Thoracic aorta (tissue), 2 donors: ENCODE measurements around the gene SGMS2. TPM values are rescaled to one million over a fixed set of nuclear protein-coding genes. Genes with fewer than 3 reads are reported as not detected.

Source experiments
- ATAC-seq: fragments of 150-250 bp; one replicate; pipeline ENCODE4 v1.8.0; 2017; ENCODE audit warnings: low read depth; ENCODE audit not compliant: insufficient number of reproducible peaks, low FRiP score
- DNase-seq: peaks from one replicate; pipeline ENCODE4 v3.0.0-alpha.2; 2020; ENCODE audit warnings: low spot score
- H3K27ac ChIP-seq, 2 donors: fragments of 200-600 bp; sonication (generic); 1 replicate in 1 of 2; 2 replicates in 1 of 2; pipeline ENCODE4 v1.5.1; 2016; ENCODE audit warnings: mild to moderate bottlenecking in 2 of 2, moderate library complexity in 2 of 2
- H3K27me3 ChIP-seq: fragments of 200-600 bp; sonication (generic); replicated peaks from 2 replicates; pipeline ENCODE4 v1.6.0; 2016; ENCODE audit warnings: mild to moderate bottlenecking; ENCODE audit not compliant: insufficient read depth
- H3K36me3 ChIP-seq: fragments of 200-600 bp; sonication (generic); one replicate; pipeline ENCODE4 v1.5.1; 2016
- H3K4me1 ChIP-seq, 2 donors: fragments of 200-600 bp; sonication (generic); 1 replicate in 1 of 2; 2 replicates in 1 of 2; pipeline versions ENCODE4 v1.5.1 to v1.6.0; 2016; ENCODE audit warnings: low read depth in 2 of 2, mild to moderate bottlenecking in 1 of 2; ENCODE audit not compliant: control insufficient read depth in 1 of 2
- H3K4me3 ChIP-seq: fragments of 200-600 bp; sonication (generic); 2 replicates; pipeline ENCODE4 v1.5.1; 2016; ENCODE audit warnings: mild to moderate bottlenecking
- H3K9me3 ChIP-seq: fragments of 200-600 bp; sonication (generic); 2 replicates; pipeline ENCODE4 v1.5.1; 2016
- CTCF ChIP-seq: fragments of 200-600 bp; sonication (generic); IDR thresholded peaks from one replicate; pipeline ENCODE4 v1.5.1; 2019; ENCODE audit warnings: antibody characterized with exemption
- total RNA-seq, 2 donors: library from RNA; depleted of rRNA; stranded (reverse); fragments of >200 nt; gene quantifications; one replicate each; pipeline versions ENCODE4 v1.1.0 to v1.2.3, GENCODE V29; 2016

SGMS2 gene
- total RNA-seq, 2 donors from 2014 or later: 119 to 231 TPM

GRCh38 chr4:107804956-107805355 is 19.8 kb upstream of the SGMS2 start:
- no peak for TF ChIP-seq CTCF
- H3K4me1 ChIP-seq: no peaks in the 10 kb centered on the region
- no peaks in the 10 kb centered on the region for H3K9me3 ChIP-seq
- no peak overlapping the region for H3K27ac ChIP-seq
- DNase-seq (no peak), ATAC-seq (no peak)
- no peak overlapping the region for H3K4me3 ChIP-seq
- H3K27me3 ChIP-seq: no peaks in the 10 kb centered on the region
- H3K36me3 ChIP-seq: no peaks in the 10 kb centered on the region

DNA sequence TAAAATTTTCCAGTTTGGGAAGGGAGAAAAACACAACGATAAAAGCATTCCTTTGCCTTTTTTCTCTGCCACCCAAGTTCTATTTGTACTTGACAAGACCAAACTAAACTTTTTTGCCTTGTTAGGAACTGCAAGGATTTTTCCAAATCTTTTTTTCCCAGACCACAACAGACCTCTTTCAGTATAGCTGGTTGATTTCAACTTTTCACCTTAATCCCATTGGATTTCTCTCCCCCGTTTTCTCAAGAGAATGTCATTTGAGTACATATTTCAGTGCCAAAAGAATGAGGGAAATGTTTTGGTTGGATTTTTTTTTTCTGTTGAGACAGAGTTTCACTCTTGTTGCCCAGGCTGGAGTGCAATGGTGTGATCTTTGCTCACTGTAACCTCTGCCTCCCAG is 18.5 kb upstream of the SGMS2 start:
- ATAC-seq: no peak
- Histone ChIP-seq H3K4me1 (no peaks in the 10 kb centered on the region), H3K4me3 (no peak overlapping the region), H3K27ac (no peak overlapping the region), H3K9me3 (no peaks in the 10 kb centered on the region), H3K27me3 (no peaks in the 10 kb centered on the region), H3K36me3 (no peaks in the 10 kb centered on the region)
- no peak for DNase-seq
- no peak for TF ChIP-seq CTCF

DNA sequence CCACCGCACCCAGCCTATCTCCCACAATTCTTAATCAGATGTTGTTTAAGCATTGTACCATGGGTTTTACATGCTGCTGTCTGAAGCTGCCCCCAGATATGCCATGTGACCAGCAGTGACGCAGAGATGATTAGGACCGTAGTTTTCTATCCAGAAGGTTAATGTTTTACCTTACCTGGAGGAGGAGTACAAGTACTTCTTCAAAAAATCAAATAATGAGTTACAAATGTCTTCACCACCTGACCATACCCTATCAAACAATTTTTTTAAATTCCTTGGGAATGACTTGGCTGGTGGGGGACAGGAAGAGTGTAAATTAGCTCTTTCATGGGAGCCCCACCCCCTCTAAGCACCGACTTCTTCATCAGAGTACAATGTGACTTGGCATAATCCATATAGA is 16.2 kb upstream of the SGMS2 start:
- ATAC-seq (no peak), DNase-seq (no peak)
- Histone ChIP-seq H3K27ac (no peak overlapping the region), H3K27me3 (no peaks in the 10 kb centered on the region), H3K4me3 (no peak overlapping the region), H3K4me1 (no peaks in the 10 kb centered on the region), H3K9me3 (no peaks in the 10 kb centered on the region), H3K36me3 (no peaks in the 10 kb centered on the region)
- TF ChIP-seq CTCF: no peak

DNA sequence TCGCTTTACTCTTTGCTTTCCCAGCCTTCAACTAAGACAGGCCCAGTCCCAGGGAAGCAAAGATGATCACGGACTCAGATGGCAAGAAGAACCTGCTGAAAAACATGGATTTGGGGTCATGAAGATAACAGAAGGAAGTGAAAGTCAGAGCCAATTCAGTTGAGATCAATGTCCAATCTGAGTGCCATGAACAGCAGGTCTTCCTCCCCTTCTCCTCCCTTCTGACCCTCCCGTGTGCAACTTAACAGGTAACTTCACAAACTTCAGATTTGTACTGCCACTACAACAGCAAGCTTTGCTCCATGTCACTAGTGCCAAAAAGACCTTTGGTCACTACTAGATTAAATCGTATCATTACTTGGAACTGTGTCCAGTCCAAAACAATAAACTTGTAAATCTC is 15.5 kb upstream of the SGMS2 start:
- DNase-seq: no peak
- Histone ChIP-seq H3K9me3 (no peaks in the 10 kb centered on the region), H3K36me3 (no peaks in the 10 kb centered on the region), H3K4me3 (no peak overlapping the region), H3K4me1 (no peaks in the 10 kb centered on the region), H3K27me3 (no peaks in the 10 kb centered on the region), H3K27ac (no peak overlapping the region)
- TF ChIP-seq CTCF: no peak
- no peak for ATAC-seq

GRCh38 chr4:107814758-107815157 is 10.0 kb upstream of the SGMS2 start:
- no peaks in the 10 kb centered on the region for H3K27me3 ChIP-seq
- ATAC-seq: no peak

More at GRCh38 chr4:107814758-107815157, 10.0 kb upstream of the SGMS2 start:
- TF ChIP-seq CTCF: no peak
- Histone ChIP-seq H3K27ac (no peak overlapping the region), H3K4me1 (no peaks in the 10 kb centered on the region), H3K9me3 (no peaks in the 10 kb centered on the region), H3K36me3 (no peaks in the 10 kb centered on the region), H3K4me3 (no peak overlapping the region)
- DNase-seq: no peak
